GM23338 (cell line): ENCODE measurements around the gene C19orf47. TPM values are rescaled to one million over a fixed set of nuclear protein-coding genes. Genes with fewer than 3 reads are reported as not detected.

Source experiments
- ATAC-seq: fragments of 200-7000 bp; cut with Tn5 transposase; 3 replicates; pipeline ENCODE4 v1.9.1; 2020
- DNase-seq: peaks from one replicate; pipeline ENCODE4 v3.0.0-alpha.2; 2015; ENCODE audit warnings: low spot score
- H2AFZ ChIP-seq: fragments of 200-600 bp; sonication (generic); 2 replicates; pipeline ENCODE4 v1.8.0; 2016; ENCODE audit warnings: antibody characterized with exemption, mild to moderate bottlenecking, moderate library complexity
- H3F3A ChIP-seq: fragments of 200-600 bp; sonication (generic); replicated peaks from 2 replicates; pipeline ENCODE4 v1.8.0; 2017; ENCODE audit warnings: antibody characterized with exemption, mixed run types, low read depth
- H3K27ac ChIP-seq: fragments of 200-600 bp; sonication (generic); 2 replicates; pipeline ENCODE4 v1.6.1; 2016; ENCODE audit warnings: low read depth
- H3K27me3 ChIP-seq: fragments of 200-600 bp; sonication (generic); 2 replicates; pipeline ENCODE4 v1.8.0; 2016; ENCODE audit warnings: mild to moderate bottlenecking, mixed run types, moderate library complexity; ENCODE audit not compliant: insufficient read depth
- H3K36me3 ChIP-seq: fragments of 200-600 bp; sonication (generic); 2 replicates; pipeline ENCODE4 v1.8.0; 2016; ENCODE audit warnings: mild to moderate bottlenecking; ENCODE audit not compliant: insufficient read depth
- H3K4me1 ChIP-seq: fragments of 200-600 bp; sonication (generic); 2 replicates; pipeline ENCODE4 v1.8.0; 2016; ENCODE audit warnings: mild to moderate bottlenecking, moderate library complexity; ENCODE audit not compliant: insufficient read depth
- H3K4me2 ChIP-seq: fragments of 200-600 bp; sonication (generic); 2 replicates; pipeline ENCODE4 v1.7.1; 2017; ENCODE audit warnings: mixed run types
- H3K4me3 ChIP-seq: fragments of 200-600 bp; sonication (generic); 2 replicates; pipeline ENCODE4 v1.6.1; 2016; ENCODE audit warnings: mixed run types
- H3K79me2 ChIP-seq: fragments of 200-600 bp; sonication (generic); replicated peaks from 2 replicates; pipeline ENCODE4 v1.8.0; 2017; ENCODE audit warnings: mild to moderate bottlenecking; ENCODE audit not compliant: insufficient read depth
- H3K9me2 ChIP-seq: fragments of 200-600 bp; sonication (generic); 2 replicates; pipeline ENCODE4 v1.8.0; 2017; ENCODE audit not compliant: insufficient read depth
- H4K20me1 ChIP-seq: fragments of 200-600 bp; sonication (generic); replicated peaks from 2 replicates; pipeline ENCODE4 v1.8.0; 2017; ENCODE audit warnings: mild to moderate bottlenecking; ENCODE audit not compliant: insufficient read depth
- H3K27ac Mint-ChIP-seq: 2 replicates; pipeline ENCODE4 v1.8.0; 2020; ENCODE audit warnings: inconsistent platforms, mild to moderate bottlenecking, moderate library complexity, mixed read lengths
- H3K27me3 Mint-ChIP-seq: 3 replicates; pipeline ENCODE4 v1.8.0; 2022; ENCODE audit warnings: low read depth, mild to moderate bottlenecking, moderate library complexity, mixed read lengths, inconsistent platforms; ENCODE audit not compliant: insufficient read depth, poor library complexity
- H3K36me3 Mint-ChIP-seq: 3 replicates; pipeline ENCODE4 v1.8.0; 2021; ENCODE audit warnings: low read depth, mild to moderate bottlenecking, inconsistent platforms, moderate library complexity, mixed read lengths
- H3K4me1 Mint-ChIP-seq: 3 replicates; pipeline ENCODE4 v1.8.0; 2020; ENCODE audit warnings: mild to moderate bottlenecking, inconsistent platforms, mixed read lengths
- H3K4me3 Mint-ChIP-seq: 3 replicates; pipeline ENCODE4 v1.8.0; 2021; ENCODE audit warnings: moderate library complexity, mild to moderate bottlenecking, inconsistent platforms, mixed read lengths
- H3K9me3 Mint-ChIP-seq: 3 replicates; pipeline ENCODE4 v1.8.0; 2020; ENCODE audit warnings: moderate library complexity, mild to moderate bottlenecking, inconsistent platforms, mixed read lengths
- CREB1 ChIP-seq: fragments of 250-450 bp; sonication (Bioruptor Pico); IDR thresholded peaks from 2 replicates; pipeline ENCODE4 v1.5.0; 2020; ENCODE audit warnings: low read depth, mild to moderate bottlenecking, moderate library complexity
- JUNB ChIP-seq: IDR thresholded peaks from one replicate; pipeline ENCODE4 v1.6.1; 2016; ENCODE audit warnings: antibody characterized with exemption; ENCODE audit not compliant: unreplicated experiment
- POLR2AphosphoS5 ChIP-seq: IDR thresholded peaks from 2 replicates; pipeline ENCODE4 v1.6.1; 2016; ENCODE audit warnings: antibody characterized with exemption, low read depth
- ZNF114 ChIP-seq: fragments of 250-450 bp; sonication (Bioruptor Pico); IDR thresholded peaks from 2 replicates; pipeline ENCODE4 v1.5.0; 2020; ENCODE audit warnings: mild to moderate bottlenecking, moderate library complexity
- microRNA counts: library from miRNA; unstranded; fragments of <30 nt; microRNA quantifications from one replicate; lab custom pipeline; 2017
- microRNA-seq: library from miRNA; unstranded; fragments of <30 nt; microRNA quantifications from one replicate; pipeline ENCODE4, GENCODE V29; 2017
- polyA plus RNA-seq: library from polyadenylated mRNA; unstranded; fragments of >200 nt; fragmentation: Nextera tagmentation; extraction: Ambion mirVana; gene quantifications from 2 replicates; pipeline ENCODE4 v1.2.1, GENCODE V29; 2016
- small RNA-seq: library from RNA; depleted of rRNA; stranded (forward); fragments of <200 nt; gene quantifications from one replicate; pipeline ENCODE3, GENCODE V24; 2014; ENCODE audit warnings: low replicate concordance
- total RNA-seq: library from RNA; depleted of rRNA; stranded (reverse); fragments of >200 nt; shearing (Covaris generic); gene quantifications from 2 replicates; pipeline ENCODE4 v1.2.3, GENCODE V29; 2014; rRNA removed
- TF ChIP-seq, protein P1 (sequence below): IDR thresholded peaks from one replicate; pipeline ENCODE4 v1.6.1; 2018; ENCODE audit warnings: antibody characterized with exemption; ENCODE audit not compliant: unreplicated experiment
- TF ChIP-seq, protein P2 (sequence below), 2 experiments: fragments of 200-600 bp in 1 of 2; sonication (generic) in 1 of 2; conservative IDR thresholded peaks; 2 replicates each; pipeline versions ENCODE4 v1.5.1 to v1.6.1; 2016 to 2017; ENCODE audit warnings: antibody characterized with exemption in 2 of 2, low read depth in 2 of 2, mild to moderate bottlenecking in 2 of 2, moderate library complexity in 1 of 2

C19orf47 gene
- total and polyA plus RNA-seq, 2 experiments from 2014 or later: 13.1 to 26.6 TPM

DNA sequence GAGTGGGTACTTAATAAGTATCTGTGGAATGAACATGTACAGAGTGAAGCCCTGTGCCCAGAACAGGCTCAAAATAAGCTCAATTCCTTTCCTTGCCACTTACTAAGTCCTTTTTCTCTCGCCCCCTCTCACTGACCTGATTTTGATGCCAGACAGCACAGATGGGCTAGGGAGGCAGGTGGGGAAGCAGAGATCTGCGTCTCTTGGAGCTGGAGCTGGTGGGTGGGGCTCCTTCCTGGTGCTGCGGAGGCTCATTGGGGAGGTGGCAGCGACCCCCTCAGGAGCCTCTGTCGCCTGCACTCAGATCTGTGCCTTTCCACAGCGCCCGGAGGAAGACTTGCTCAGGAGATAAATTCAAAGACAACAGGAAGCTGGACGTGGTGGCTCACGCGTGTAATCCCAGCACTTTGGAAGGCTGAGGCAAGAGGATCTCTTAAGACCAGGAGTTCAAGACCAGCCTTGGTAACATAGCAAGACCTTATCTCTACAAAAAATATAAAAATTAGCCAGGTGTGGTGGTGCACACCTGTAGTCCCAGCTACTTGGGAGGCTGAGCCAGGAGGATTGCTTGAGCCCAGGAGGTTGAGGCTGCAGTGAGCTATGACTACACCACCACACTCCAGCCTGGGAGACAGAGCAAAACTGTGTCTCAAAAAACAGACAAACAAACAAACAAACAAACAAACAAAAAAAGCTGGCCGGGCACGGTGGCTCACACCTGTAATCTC lies 77.7 kb downstream of the C19orf47 start:
- H3K4me3 Mint-ChIP-seq: no peak overlapping the region
- no peaks in the 10 kb centered on the region for H3K36me3 ChIP-seq
- peaks cover 8% of the 10 kb centered on the region for H3K27me3 Mint-ChIP-seq
- H3F3A ChIP-seq: no peaks in the 10 kb centered on the region
- peaks cover 68% of the 10 kb centered on the region for H3K79me2 ChIP-seq
- peaks cover 10% of the 10 kb centered on the region for H3K4me1 ChIP-seq
- TF ChIP-seq POLR2AphosphoS5: no peak
- TF ChIP-seq, protein P1, sequence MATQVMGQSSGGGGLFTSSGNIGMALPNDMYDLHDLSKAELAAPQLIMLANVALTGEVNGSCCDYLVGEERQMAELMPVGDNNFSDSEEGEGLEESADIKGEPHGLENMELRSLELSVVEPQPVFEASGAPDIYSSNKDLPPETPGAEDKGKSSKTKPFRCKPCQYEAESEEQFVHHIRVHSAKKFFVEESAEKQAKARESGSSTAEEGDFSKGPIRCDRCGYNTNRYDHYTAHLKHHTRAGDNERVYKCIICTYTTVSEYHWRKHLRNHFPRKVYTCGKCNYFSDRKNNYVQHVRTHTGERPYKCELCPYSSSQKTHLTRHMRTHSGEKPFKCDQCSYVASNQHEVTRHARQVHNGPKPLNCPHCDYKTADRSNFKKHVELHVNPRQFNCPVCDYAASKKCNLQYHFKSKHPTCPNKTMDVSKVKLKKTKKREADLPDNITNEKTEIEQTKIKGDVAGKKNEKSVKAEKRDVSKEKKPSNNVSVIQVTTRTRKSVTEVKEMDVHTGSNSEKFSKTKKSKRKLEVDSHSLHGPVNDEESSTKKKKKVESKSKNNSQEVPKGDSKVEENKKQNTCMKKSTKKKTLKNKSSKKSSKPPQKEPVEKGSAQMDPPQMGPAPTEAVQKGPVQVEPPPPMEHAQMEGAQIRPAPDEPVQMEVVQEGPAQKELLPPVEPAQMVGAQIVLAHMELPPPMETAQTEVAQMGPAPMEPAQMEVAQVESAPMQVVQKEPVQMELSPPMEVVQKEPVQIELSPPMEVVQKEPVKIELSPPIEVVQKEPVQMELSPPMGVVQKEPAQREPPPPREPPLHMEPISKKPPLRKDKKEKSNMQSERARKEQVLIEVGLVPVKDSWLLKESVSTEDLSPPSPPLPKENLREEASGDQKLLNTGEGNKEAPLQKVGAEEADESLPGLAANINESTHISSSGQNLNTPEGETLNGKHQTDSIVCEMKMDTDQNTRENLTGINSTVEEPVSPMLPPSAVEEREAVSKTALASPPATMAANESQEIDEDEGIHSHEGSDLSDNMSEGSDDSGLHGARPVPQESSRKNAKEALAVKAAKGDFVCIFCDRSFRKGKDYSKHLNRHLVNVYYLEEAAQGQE: no peak
- TF ChIP-seq, protein P2, sequence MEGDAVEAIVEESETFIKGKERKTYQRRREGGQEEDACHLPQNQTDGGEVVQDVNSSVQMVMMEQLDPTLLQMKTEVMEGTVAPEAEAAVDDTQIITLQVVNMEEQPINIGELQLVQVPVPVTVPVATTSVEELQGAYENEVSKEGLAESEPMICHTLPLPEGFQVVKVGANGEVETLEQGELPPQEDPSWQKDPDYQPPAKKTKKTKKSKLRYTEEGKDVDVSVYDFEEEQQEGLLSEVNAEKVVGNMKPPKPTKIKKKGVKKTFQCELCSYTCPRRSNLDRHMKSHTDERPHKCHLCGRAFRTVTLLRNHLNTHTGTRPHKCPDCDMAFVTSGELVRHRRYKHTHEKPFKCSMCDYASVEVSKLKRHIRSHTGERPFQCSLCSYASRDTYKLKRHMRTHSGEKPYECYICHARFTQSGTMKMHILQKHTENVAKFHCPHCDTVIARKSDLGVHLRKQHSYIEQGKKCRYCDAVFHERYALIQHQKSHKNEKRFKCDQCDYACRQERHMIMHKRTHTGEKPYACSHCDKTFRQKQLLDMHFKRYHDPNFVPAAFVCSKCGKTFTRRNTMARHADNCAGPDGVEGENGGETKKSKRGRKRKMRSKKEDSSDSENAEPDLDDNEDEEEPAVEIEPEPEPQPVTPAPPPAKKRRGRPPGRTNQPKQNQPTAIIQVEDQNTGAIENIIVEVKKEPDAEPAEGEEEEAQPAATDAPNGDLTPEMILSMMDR (conservative IDR thresholded peaks at IDR 0.05; ENCODE audit: low read depth in 2 of 2): peak; percentile 50 to 59
- no peak for TF ChIP-seq JUNB
- no peak for TF ChIP-seq ZNF114 (CRISPR knock-in tag)
- no peak for TF ChIP-seq CREB1 (CRISPR knock-in tag)
- no peak overlapping the region for H2AFZ ChIP-seq
- H3K9me3 Mint-ChIP-seq: no peaks in the 10 kb centered on the region; the same call in 2 of the 3 replicates
- no peaks in the 10 kb centered on the region for H3K9me2 ChIP-seq
- peaks cover 7% of the 10 kb centered on the region; the same call in 2 of the 3 replicates for H3K36me3 Mint-ChIP-seq
- H3K4me3 ChIP-seq: no peak overlapping the region
- peaks cover 40% of the 10 kb centered on the region for H3K4me1 Mint-ChIP-seq
- no peaks in the 10 kb centered on the region for H3K27me3 ChIP-seq
- H3K4me2 ChIP-seq: no peak overlapping the region
- no peak overlapping the region for H3K27ac ChIP-seq
- H4K20me1 ChIP-seq: peaks cover 15% of the 10 kb centered on the region
- ATAC-seq (peak; percentile 54), DNase-seq (peak; percentile 71)
- H3K27ac Mint-ChIP-seq: peak overlapping the region; percentile 59

MicroRNA genes within 50 kb of the gene (microRNA counts, 767-probe panel; counts per million panel counts)
- not detected for microRNA hsa-miR-641 (lab: Ali Mortazavi, UCI)

Small RNAs within 50 kb of the gene (microRNA-seq; reads per million reads assigned to microRNA genes)
- 14.8 reads per million, percentile 40 among the genes with 10 or more reads in this experiment for gene MIR641
- gene MIR6796: not detected

Small RNAs within 50 kb of the gene (small RNA-seq; reads per million reads assigned to genes)
- gene MIR641 (1.7 reads per million, percentile 77 among the genes with 10 or more reads in this experiment), gene MIR6796 (0.07 reads per million), gene RF00019 (not detected), gene RNU6-945P (not detected)

Other genes starting within 250 kb of the C19orf47 start
- 13.7 and 14.5 TPM in 2 replicates for gene MAP3K10, start 157.0 kb downstream of the C19orf47 start, total RNA-seq
- gene MAP3K10, start 157.0 kb downstream of the C19orf47 start, polyA plus RNA-seq: 5.4 and 5.9 TPM in 2 replicates
- 0.35 and 0.63 TPM in 2 replicates for gene TTC9B, start 130.0 kb downstream of the C19orf47 start, total RNA-seq
- gene TTC9B, start 130.0 kb downstream of the C19orf47 start, polyA plus RNA-seq: 0.23 and 1.0 TPM in 2 replicates
- 0.39 and 7.1 TPM in 2 replicates for gene CCNP, start 121.7 kb downstream of the C19orf47 start, total RNA-seq
- gene CCNP, start 121.7 kb downstream of the C19orf47 start, polyA plus RNA-seq: 2.2 and 3.3 TPM in 2 replicates
- 105 and 123 TPM in 2 replicates for gene AKT2, start 63.1 kb downstream of the C19orf47 start, total RNA-seq
- gene AKT2, start 63.1 kb downstream of the C19orf47 start, polyA plus RNA-seq: 16.6 and 17.6 TPM in 2 replicates
- 488 and 490 TPM in 2 replicates for gene PLD3, start 298 bp upstream of the C19orf47 start, total RNA-seq
- 179 and 181 TPM in 2 replicates for gene PLD3, start 298 bp upstream of the C19orf47 start, polyA plus RNA-seq
- gene HIPK4, start 41.8 kb upstream of the C19orf47 start, total RNA-seq: 0.52 TPM in 1 of 2 replicates, not detected in the other
- 0.21 and 0.37 TPM in 2 replicates for gene HIPK4, start 41.8 kb upstream of the C19orf47 start, polyA plus RNA-seq
- 4.2 and 4.3 TPM in 2 replicates for gene PRX, start 65.0 kb upstream of the C19orf47 start, total RNA-seq
- 4.1 and 4.2 TPM in 2 replicates for gene PRX, start 65.0 kb upstream of the C19orf47 start, polyA plus RNA-seq
- 5.1 and 9.1 TPM in 2 replicates for gene SERTAD1, start 77.6 kb upstream of the C19orf47 start, total RNA-seq
- gene SERTAD1, start 77.6 kb upstream of the C19orf47 start, polyA plus RNA-seq: 4.6 and 5.0 TPM in 2 replicates
- 15.4 and 21.3 TPM in 2 replicates for gene SERTAD3, start 95.9 kb upstream of the C19orf47 start, total RNA-seq
- 24.1 and 27.9 TPM in 2 replicates for gene SERTAD3, start 95.9 kb upstream of the C19orf47 start, polyA plus RNA-seq
- gene BLVRB, start 117.3 kb upstream of the C19orf47 start, total RNA-seq: 51.7 and 53.7 TPM in 2 replicates
- 43.7 and 45.6 TPM in 2 replicates for gene BLVRB, start 117.3 kb upstream of the C19orf47 start, polyA plus RNA-seq
- gene SPTBN4, start 118.6 kb upstream of the C19orf47 start, total RNA-seq: 2.3 and 4.5 TPM in 2 replicates
- 1.6 and 2.2 TPM in 2 replicates for gene SPTBN4, start 118.6 kb upstream of the C19orf47 start, polyA plus RNA-seq
- gene SHKBP1, start 228.5 kb upstream of the C19orf47 start, total RNA-seq: 60.0 and 63.2 TPM in 2 replicates
- gene SHKBP1, start 228.5 kb upstream of the C19orf47 start, polyA plus RNA-seq: 69.8 and 74.6 TPM in 2 replicates